Spinal cord (tissue), 10 donors: ENCODE data around the gene PLEKHG5. TPM values are rescaled to one million over a fixed set of nuclear protein-coding genes. Genes with fewer than 3 reads are reported as not detected.
A peak's percentile ranks its signal among the peaks of the same experiment; 100 is the strongest.

Experiments
- DNase-seq, 6 donors: peaks; one replicate each; pipeline versions ENCODE4 v3.0.0 to v3.0.0-alpha.2; 2013 to 2015; ENCODE audit warnings: low spot score in 6 of 6, low read depth in 4 of 6
- H3K27ac ChIP-seq: one replicate; pipeline ENCODE4 v1.5.1; 2013; ENCODE audit warnings: low read depth, low read length, control low read depth
- H3K27me3 ChIP-seq: one replicate; pipeline ENCODE4 v1.6.1; 2013; ENCODE audit warnings: low read length; ENCODE audit not compliant: control insufficient read depth, insufficient read depth
- H3K36me3 ChIP-seq: one replicate; pipeline ENCODE4 v1.6.1; 2013; ENCODE audit warnings: low read length; ENCODE audit not compliant: control insufficient read depth, insufficient read depth
- H3K4me1 ChIP-seq: one replicate; pipeline ENCODE4 v1.6.1; 2013; ENCODE audit warnings: low read length; ENCODE audit not compliant: control insufficient read depth, insufficient read depth
- H3K4me3 ChIP-seq: one replicate; pipeline ENCODE4 v1.5.1; 2013; ENCODE audit warnings: low read depth, low read length, control low read depth
- H3K9me3 ChIP-seq: one replicate; pipeline ENCODE4 v1.6.1; 2013; ENCODE audit warnings: low read length; ENCODE audit not compliant: control insufficient read depth, insufficient read depth
- WGBS: methylation state at CpG from one replicate; pipeline ENCODE4 v1.1.5; 2013; ENCODE audit warnings: missing lambda C conversion rate; ENCODE audit not compliant: insufficient coverage; 5-methylcytosine and 5-hydroxymethylcytosine counted together
- polyA plus RNA-seq, 2 donors: library from polyadenylated mRNA; unstranded; fragments of 120-200 nt; gene quantifications; one replicate each; pipeline ENCODE4 v1.2.1, GENCODE V29; 2013; ENCODE audit not compliant: insufficient read length in 2 of 2
- total RNA-seq, 2 donors: library from RNA; depleted of rRNA in 1 of 2; stranded (reverse); fragments of 120-200 nt in 1 of 2; fragments of >200 nt in 1 of 2; gene quantifications; one replicate each; pipeline versions ENCODE4 v1.2.3 to v1.2.4, GENCODE V29; 2013 to 2014
- donor health status: healthy.

The PLEKHG5 gene
- total and polyA plus RNA-seq, 4 donors = 12.9 to 32.9 (median 22.7) TPM

GRCh38 chr1:6473974-6474814 is 17.3 kb downstream of the PLEKHG5 start:
- peaks cover 78% of the 10 kb centered on the region for H3K36me3 ChIP-seq
- H3K27ac ChIP-seq = no peak overlapping the region
- no peak for DNase-seq
- peaks cover 7% of the 10 kb centered on the region for H3K4me1 ChIP-seq
- WGBS = 76% methylated on average over 21 of the region's 33 CpGs
- no peaks in the 10 kb centered on the region for H3K9me3 ChIP-seq
- H3K4me3 ChIP-seq = no peak overlapping the region
- H3K27me3 ChIP-seq = no peaks in the 10 kb centered on the region

GRCh38 chr1:6473156-6473555 is 18.3 kb downstream of the PLEKHG5 start:
- Histone ChIP-seq H3K4me1 (peaks cover 7% of the 10 kb centered on the region), H3K4me3 (no peak overlapping the region), H3K9me3 (no peaks in the 10 kb centered on the region), H3K27me3 (no peaks in the 10 kb centered on the region), H3K27ac (no peak overlapping the region), H3K36me3 (peaks cover 88% of the 10 kb centered on the region)
- WGBS = 91% methylated on average over 18 of the region's 18 CpGs
- no peak for DNase-seq

- no peak overlapping the region for H3K27ac ChIP-seq
- no peak overlapping the region for H3K4me3 ChIP-seq
- peaks cover 93% of the 10 kb centered on the region for H3K36me3 ChIP-seq
- H3K4me1 ChIP-seq = peaks cover 7% of the 10 kb centered on the region
- H3K9me3 ChIP-seq = no peaks in the 10 kb centered on the region
- no peak for DNase-seq
- WGBS = 92% methylated on average over 9 of the region's 10 CpGs
- peaks cover 2% of the 10 kb centered on the region for H3K27me3 ChIP-seq
Measured at GRCh38 chr1:6472391-6472790, 19.1 kb downstream of the PLEKHG5 start.

GRCh38 chr1:6471970-6472368 is 19.5 kb downstream of the PLEKHG5 start:
- Histone ChIP-seq H3K4me1 (peaks cover 7% of the 10 kb centered on the region), H3K27ac (no peak overlapping the region), H3K9me3 (no peaks in the 10 kb centered on the region), H3K36me3 (peaks cover 94% of the 10 kb centered on the region), H3K4me3 (no peak overlapping the region), H3K27me3 (peaks cover 3% of the 10 kb centered on the region)
- 89% methylated on average over 7 of the region's 7 CpGs for WGBS
- no peak for DNase-seq

- Histone ChIP-seq H3K4me3 (no peak overlapping the region), H3K27me3 (peaks cover 3% of the 10 kb centered on the region), H3K27ac (no peak overlapping the region), H3K9me3 (no peaks in the 10 kb centered on the region), H3K36me3 (peaks cover 95% of the 10 kb centered on the region), H3K4me1 (peaks cover 7% of the 10 kb centered on the region)
- WGBS = 51% methylated on average over 67 of the region's 67 CpGs
- DNase-seq = no peak
Measured at GRCh38 chr1:6471086-6471969, 20.1 kb downstream of the PLEKHG5 start.

GRCh38 chr1:6470132-6471085 is 21.1 kb downstream of the PLEKHG5 start:
- 59% methylated on average over 60 of the region's 67 CpGs for WGBS
- DNase-seq = peak in 1 of 6 donors; percentile 18
- H3K9me3 ChIP-seq = no peaks in the 10 kb centered on the region
- H3K36me3 ChIP-seq = peaks cover 98% of the 10 kb centered on the region
- H3K27ac ChIP-seq = no peak overlapping the region
- H3K27me3 ChIP-seq = peaks cover 3% of the 10 kb centered on the region
- H3K4me1 ChIP-seq = peaks cover 7% of the 10 kb centered on the region
- H3K4me3 ChIP-seq = no peak overlapping the region

- H3K36me3 ChIP-seq = peaks cover 99% of the 10 kb centered on the region
- H3K27me3 ChIP-seq = peaks cover 3% of the 10 kb centered on the region
- DNase-seq = no peak
- H3K4me1 ChIP-seq = peaks cover 5% of the 10 kb centered on the region
- no peak overlapping the region for H3K4me3 ChIP-seq
- no peaks in the 10 kb centered on the region for H3K9me3 ChIP-seq
- WGBS = 92% methylated on average over 5 of the region's 13 CpGs
- no peak overlapping the region for H3K27ac ChIP-seq
Measured at GRCh38 chr1:6468729-6469461, 22.6 kb downstream of the PLEKHG5 start.

GRCh38 chr1:6467744-6468688 is 23.5 kb downstream of the PLEKHG5 start:
- WGBS = 93% methylated on average over 30 of the region's 30 CpGs
- Histone ChIP-seq H3K36me3 (peaks cover 94% of the 10 kb centered on the region), H3K27me3 (peaks cover 3% of the 10 kb centered on the region)

More at GRCh38 chr1:6467744-6468688, 23.5 kb downstream of the PLEKHG5 start:
- Histone ChIP-seq H3K27ac (no peak overlapping the region), H3K9me3 (no peaks in the 10 kb centered on the region), H3K4me1 (peaks cover 5% of the 10 kb centered on the region), H3K4me3 (no peak overlapping the region)
- no peak for DNase-seq
